ENCODE data around the gene SLC38A3. TPM values are rescaled to one million over a fixed set of nuclear protein-coding genes. Genes with fewer than 3 reads are reported as not detected.

The SLC38A3 gene
- total RNA-seq, 1 donor: not detected

DNA sequence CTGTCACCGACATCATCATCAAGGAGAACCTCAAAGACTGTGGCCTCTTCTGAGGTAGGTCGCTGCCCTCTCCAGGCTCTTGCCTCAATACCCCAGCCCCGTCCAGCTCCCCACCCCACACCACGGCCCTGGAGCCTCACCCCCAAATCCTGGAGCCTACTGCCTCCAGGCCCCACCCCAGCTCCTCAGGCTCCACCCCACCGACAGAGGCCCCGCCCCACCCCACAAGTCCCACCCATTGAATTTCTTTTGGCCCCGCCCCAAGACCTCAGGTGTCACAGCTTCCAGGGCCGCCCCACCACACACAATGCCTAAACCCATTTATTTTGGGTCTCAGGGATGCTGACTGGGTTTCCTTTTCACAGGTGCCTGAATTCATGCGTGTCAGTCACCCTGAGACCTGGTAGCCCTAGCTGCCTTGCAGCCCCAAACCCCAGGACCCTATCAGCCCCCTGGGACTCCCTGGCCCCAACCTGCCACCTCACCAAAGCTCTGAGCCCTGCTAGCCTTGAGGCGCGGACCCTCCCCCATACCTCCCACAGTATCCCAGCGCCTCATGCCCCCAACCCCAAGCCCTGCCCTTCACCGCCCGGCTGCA is 10.1 kb upstream of the SLC38A3 start:
- TF ChIP-seq, protein P1, sequence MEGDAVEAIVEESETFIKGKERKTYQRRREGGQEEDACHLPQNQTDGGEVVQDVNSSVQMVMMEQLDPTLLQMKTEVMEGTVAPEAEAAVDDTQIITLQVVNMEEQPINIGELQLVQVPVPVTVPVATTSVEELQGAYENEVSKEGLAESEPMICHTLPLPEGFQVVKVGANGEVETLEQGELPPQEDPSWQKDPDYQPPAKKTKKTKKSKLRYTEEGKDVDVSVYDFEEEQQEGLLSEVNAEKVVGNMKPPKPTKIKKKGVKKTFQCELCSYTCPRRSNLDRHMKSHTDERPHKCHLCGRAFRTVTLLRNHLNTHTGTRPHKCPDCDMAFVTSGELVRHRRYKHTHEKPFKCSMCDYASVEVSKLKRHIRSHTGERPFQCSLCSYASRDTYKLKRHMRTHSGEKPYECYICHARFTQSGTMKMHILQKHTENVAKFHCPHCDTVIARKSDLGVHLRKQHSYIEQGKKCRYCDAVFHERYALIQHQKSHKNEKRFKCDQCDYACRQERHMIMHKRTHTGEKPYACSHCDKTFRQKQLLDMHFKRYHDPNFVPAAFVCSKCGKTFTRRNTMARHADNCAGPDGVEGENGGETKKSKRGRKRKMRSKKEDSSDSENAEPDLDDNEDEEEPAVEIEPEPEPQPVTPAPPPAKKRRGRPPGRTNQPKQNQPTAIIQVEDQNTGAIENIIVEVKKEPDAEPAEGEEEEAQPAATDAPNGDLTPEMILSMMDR (IDR thresholded peaks at IDR 0.05; ENCODE audit: insufficient read depth, low read depth, low read length): no peak
- no peak for DNase-seq (ENCODE audit: low read depth)
- H3K4me3 ChIP-seq (ENCODE audit: low read depth, low read length): no peak overlapping the region

DNA sequence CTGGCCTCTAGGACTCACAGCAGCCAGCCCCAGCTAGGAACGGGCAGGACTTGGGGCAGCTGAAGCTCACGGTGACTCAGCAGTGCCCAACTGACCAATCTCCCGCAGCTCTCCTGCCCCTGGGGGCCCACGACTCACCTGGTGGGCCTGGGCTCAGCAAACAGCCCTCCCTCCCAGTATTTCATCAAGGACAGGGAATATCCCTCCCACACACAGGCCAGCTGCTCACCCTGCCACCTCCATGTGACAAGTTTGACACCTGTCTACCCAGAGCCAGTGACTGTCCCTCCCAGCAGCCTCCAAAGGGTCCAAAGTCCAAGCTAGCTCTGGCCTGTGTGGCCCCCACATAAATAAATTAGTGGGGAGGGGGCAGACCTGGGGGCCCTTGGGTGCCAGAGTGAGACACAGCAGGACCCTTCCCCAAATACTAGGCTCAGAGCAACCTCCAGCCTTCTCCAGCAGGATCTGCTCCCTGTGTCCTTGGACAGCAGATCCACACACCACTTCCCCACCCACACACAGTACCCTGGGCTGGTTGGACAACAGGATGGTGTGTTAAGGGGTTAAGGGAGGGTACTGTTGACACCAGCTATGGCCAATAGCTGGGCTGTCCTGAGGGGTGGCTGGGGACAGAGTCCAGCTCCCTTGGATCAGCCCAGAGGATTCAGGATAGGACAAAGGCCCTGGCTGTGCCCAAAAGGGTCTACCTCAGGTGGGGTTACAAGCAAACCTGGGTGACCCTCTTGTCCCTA is 9.4 kb upstream of the SLC38A3 start:
- no peak for DNase-seq (ENCODE audit: low read depth)
- no peak overlapping the region for H3K4me3 ChIP-seq (ENCODE audit: low read depth, low read length)
- TF ChIP-seq, protein P1 (IDR thresholded peaks at IDR 0.05; ENCODE audit: insufficient read depth, low read depth, low read length): no peak

DNA sequence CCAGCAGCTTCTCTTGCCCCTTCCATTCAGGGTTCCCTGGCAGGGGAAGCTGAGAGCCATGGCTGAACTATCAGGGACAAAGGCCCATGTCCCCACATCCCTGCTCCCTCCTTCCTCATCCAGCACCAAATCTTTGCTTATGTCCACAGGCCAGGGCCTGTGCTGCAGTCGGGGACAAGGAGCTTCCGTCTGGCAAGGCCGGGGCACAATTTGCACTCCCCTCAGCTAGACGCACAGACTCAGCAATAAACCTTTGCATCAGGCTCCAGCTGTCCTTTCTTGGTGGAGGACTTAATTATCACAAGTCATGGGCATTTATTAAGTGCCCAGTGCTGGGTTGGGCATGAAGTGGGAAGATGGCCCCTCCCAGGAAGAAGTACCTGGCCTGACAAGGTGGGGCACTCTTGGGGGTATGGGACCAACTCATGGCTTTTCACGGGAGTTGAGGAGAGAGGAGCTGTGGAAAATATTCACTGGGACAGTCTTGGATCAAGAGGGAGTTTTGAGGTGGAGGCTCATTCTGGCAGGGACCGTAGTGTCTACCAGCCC is 8.7 kb upstream of the SLC38A3 start:
- TF ChIP-seq, protein P1 (IDR thresholded peaks at IDR 0.05; ENCODE audit: insufficient read depth, low read depth, low read length): no peak
- no peak overlapping the region for H3K4me3 ChIP-seq (ENCODE audit: low read depth, low read length)
- no peak for DNase-seq (ENCODE audit: low read depth)

DNA sequence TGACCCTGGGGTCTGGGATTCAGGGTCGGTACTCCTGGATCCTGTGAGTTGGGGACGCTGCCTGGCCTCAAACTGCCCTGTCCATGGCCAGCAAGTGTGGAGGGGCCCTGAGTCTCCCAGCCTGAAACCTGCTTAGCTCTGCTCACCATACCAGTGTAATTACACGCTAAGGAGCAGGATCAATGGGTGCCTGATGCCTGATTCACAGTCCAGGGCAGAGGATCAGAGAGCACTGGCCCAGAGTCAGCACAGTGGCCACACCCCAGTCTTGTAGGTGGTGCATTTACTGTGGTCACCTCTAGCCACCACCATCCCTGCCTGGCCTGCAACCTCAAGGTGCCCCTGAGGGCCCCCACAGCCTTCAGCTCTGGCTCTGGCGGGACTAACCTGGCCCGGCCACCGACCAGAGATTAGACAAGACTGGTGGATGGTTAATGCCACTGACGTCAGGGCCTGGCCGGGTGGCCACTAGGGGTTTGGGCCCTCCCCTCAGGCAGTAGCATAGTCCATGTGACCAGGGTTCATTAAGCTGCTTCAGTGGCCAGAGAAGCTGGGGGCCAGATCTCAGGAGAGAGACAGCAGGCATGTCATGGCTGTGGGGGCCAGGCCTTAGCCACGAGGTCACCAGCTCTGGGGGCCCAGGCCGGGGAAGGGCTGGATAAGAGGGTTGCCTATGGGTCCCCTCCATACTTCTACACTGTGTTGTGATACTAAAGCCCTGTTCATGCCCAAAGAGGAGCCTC is 3.3 kb upstream of the SLC38A3 start:
- DNase-seq (ENCODE audit: low read depth): no peak
- no peak overlapping the region for H3K4me3 ChIP-seq (ENCODE audit: low read depth, low read length)
- TF ChIP-seq, protein P1 (IDR thresholded peaks at IDR 0.05; ENCODE audit: insufficient read depth, low read depth, low read length): no peak

DNA sequence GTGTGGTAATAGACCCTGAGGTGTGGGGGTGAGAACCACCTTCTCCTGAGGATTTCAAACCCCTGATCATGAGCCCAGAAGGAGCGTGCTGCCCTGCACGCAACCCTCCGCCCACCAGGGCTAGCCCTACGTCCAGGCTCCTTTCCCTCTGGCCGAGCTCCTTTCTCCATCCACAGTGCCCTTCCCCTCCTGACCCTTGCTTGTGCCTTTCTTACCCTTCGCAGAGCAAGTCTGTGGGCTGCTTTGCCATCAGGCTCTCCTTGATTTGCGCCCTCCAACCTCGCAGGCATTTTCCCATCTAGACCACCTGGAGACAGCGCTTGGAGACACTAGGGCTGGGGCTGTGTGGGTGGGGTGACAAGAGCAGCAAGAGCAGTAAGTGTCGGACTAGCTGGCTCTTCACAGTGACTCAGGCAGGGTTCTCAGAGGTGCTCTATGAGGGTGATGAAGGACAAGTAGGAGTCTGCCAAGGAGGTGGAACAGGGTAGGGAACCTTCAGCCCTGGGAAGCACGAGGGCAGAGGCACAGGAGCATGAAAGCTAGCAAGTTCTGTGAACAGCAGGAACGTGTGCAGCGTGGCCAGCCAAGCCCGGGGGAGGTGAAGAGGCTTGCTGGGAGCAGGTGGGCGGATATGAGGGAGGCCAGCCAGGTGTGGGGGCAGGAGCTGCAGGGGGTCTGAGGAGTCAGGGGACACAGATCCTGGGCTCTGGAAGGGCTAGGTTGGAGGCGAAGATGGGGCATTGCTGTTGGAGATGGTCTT is 2.5 kb upstream of the SLC38A3 start:
- TF ChIP-seq, protein P1 (IDR thresholded peaks at IDR 0.05; ENCODE audit: insufficient read depth, low read depth, low read length): no peak
- DNase-seq (ENCODE audit: low read depth): no peak
- no peak overlapping the region for H3K4me3 ChIP-seq (ENCODE audit: low read depth, low read length)

DNA sequence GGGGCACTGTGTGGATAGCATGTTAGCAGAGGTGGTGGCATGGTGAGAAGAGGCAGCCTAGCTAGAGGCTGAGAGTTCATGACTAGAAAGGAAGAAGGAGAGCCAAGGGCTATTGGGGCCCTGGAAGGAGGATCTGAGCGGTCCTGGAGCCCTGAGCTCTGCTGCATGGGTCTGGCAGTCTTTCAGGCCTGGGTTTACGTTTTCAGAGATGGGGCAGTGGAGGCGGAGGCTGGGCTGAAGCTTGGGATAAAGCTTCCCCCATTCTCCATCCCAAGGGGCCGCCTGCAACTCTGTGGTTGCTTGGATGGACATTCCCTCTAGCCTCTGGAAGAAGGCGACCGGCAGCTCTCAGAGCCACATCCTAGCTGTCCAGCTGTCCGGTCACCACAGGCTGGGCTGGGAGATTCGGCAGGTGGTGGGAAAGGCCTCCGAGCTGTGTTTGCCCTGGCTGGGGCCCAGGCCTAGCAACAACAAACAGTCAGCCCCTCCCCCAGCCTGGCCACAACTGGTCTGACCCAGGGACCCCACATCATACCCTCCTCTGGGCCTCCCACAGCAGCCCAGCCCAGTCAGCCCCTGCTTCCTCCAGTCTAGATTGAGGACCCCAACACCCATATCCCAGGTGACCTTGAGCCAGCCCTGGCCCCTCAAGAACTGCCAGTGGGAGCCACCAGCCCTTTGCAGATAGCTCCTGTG is 1.8 kb upstream of the SLC38A3 start:
- TF ChIP-seq, protein P1 (IDR thresholded peaks at IDR 0.05; ENCODE audit: insufficient read depth, low read depth, low read length): no peak
- DNase-seq (ENCODE audit: low read depth): no peak

More for the DNA sequence above, 1.8 kb upstream of the SLC38A3 start:
- H3K4me3 ChIP-seq (ENCODE audit: low read depth, low read length): no peak overlapping the region

Measured in fibroblast of villous mesenchyme (primary cell).